Measurements from ENCODE around the gene SCN2A.

SCN2A gene

DNA sequence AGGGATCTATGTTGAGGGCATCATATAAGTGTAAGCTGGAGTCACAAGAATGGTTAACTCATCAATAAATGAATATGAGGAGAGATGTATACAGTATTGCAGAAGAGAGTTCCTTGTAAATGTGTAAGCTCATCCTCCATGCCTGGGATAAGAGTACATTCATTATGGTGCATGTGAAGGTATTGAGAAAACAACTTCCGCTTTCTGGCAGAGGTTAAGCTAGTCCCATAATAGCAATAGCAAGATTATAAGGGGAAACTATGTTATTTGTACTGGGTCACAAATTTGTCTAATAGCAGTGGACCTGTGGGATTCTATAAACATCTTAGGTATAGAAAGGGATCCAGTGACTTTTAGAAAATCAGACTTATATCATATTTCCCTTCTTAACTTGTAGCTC is 44.1 kb downstream of the SCN2A start:
- no peak overlapping the region for H3K9ac ChIP-seq (ENCODE audit: low read depth, low read length)
- H3K27me3 ChIP-seq (ENCODE audit: control insufficient read depth, insufficient read depth, low read length): no peaks in the 10 kb centered on the region

DNA sequence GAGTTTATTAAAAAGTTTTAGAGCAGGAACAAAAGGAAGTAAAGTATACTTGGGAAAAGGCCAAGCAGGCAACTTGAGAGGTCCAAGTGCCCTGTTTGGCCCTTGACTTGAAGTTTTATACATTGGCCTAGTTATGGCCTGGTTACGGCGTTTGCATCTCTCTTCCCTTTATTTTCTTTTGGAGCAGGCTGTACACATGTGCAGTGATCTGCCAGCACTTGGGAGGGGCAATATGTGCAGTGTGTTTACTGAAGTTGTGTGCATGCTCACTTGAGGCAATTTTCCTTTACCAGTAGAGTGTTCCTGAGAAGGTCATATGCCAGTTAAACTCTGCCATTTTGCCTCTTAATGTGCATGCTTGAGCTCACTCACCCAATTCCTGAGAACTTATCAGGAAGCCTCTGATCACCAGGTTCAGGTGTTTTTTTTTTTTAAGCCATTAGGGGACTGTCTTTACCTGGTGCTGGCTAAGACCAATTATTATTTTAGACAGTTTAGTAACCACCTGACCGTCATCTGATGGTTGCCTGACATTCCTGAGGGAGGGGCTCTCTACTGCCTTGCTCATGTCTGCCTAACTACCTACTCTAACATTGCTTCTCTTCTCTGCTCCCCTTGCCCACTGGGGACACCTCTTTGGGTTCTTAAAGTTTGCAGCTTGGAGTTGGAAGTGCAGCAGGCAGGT is 48.0 kb downstream of the SCN2A start:
- H3K27me3 ChIP-seq (ENCODE audit: control insufficient read depth, insufficient read depth, low read length): no peaks in the 10 kb centered on the region
- H3K4me1 ChIP-seq (ENCODE audit: control insufficient read depth, insufficient read depth, low read length): no peaks in the 10 kb centered on the region; the same call in 1 of the 2 replicates
- H3K9ac ChIP-seq (ENCODE audit: low read depth, low read length): no peak overlapping the region
- H3K4me3 ChIP-seq (ENCODE audit: low read depth, low read length): no peak overlapping the region
- H3K36me3 ChIP-seq (ENCODE audit: control insufficient read depth, insufficient read depth, low read length): no peaks in the 10 kb centered on the region
- no peaks in the 10 kb centered on the region for H3K9me3 ChIP-seq (ENCODE audit: control insufficient read depth, insufficient read depth, low read length)
- no peak overlapping the region for H3K27ac ChIP-seq (ENCODE audit: low read depth, low read length)

More for the DNA sequence above, 44.1 kb downstream of the SCN2A start:
- Histone ChIP-seq H3K4me3 (ENCODE audit: low read depth, low read length) (no peak overlapping the region), H3K4me1 (ENCODE audit: control insufficient read depth, insufficient read depth, low read length) (no peaks in the 10 kb centered on the region; the same call in 1 of the 2 replicates), H3K36me3 (ENCODE audit: control insufficient read depth, insufficient read depth, low read length) (no peaks in the 10 kb centered on the region), H3K27ac (ENCODE audit: low read depth, low read length) (no peak overlapping the region), H3K9me3 (ENCODE audit: control insufficient read depth, insufficient read depth, low read length) (no peaks in the 10 kb centered on the region)

DNA sequence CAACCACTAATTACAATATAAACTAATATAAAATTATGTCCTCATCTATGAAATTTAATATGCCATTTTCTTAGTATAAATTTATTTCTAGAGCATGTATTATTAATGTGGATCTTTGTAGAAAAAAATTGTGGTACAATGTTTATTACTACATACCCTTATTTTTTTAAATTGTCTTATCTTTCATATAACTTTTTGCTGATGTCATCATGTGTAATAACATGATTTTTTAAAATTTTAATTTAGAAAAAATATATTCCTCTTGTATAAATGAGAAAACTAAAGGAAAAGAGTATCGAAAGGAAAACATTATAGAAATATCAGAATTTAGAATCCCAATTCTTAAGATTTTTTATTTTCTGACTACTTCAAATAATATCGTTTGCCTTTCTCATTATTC is 49.9 kb downstream of the SCN2A start:
- H3K27me3 ChIP-seq (ENCODE audit: control insufficient read depth, insufficient read depth, low read length): no peaks in the 10 kb centered on the region
- H3K27ac ChIP-seq (ENCODE audit: low read depth, low read length): no peak overlapping the region
- H3K36me3 ChIP-seq (ENCODE audit: control insufficient read depth, insufficient read depth, low read length): no peaks in the 10 kb centered on the region
- H3K9ac ChIP-seq (ENCODE audit: low read depth, low read length): no peak overlapping the region
- no peak overlapping the region for H3K4me3 ChIP-seq (ENCODE audit: low read depth, low read length)
- no peaks in the 10 kb centered on the region for H3K9me3 ChIP-seq (ENCODE audit: control insufficient read depth, insufficient read depth, low read length)
- H3K4me1 ChIP-seq (ENCODE audit: control insufficient read depth, insufficient read depth, low read length): peaks cover 6% of the 10 kb centered on the region

DNA sequence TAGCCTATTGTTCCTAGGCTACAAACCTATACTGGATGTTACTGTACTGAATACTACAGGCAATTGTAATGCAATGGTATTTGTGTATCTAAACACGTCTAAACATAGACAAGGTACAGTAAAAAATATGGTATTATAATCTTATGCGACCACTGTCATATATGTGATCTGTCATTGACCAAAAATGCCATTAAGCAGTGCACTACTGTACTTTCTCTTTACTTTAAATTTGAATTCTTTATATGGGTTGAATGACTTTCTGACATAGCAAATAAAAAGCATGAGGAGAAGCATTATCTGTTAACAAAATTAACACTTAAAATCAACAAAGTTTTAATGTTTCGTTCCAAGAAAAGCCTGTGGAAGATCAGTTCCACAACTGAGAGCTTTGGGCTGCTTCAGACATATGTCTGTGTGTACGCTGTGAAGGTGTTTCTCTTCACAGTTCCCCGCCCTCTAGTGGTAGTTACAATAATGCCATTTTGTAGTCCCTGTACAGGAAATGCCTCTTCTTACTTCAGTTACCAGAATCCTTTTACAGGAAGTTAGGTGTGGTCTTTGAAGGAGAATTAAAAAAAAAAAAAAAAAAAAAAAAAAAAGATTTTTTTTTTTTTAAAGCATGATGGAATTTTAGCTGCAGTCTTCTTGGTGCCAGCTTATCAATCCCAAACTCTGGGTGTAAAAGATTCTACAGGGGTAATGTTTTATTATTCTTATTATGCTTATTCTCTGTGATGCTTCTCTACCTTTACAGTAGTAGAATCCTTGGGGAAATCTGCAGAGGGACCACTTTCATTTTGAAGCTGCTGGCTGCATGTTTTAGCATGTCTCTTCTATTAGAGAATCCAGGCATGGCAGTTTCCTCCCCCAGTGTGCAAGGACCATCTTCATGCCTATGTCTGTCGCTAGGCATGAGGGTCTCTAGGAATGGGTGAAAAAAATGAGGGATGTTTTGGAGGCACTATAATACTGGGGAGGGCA is 54.5 kb downstream of the SCN2A start:
- Histone ChIP-seq H3K27me3 (ENCODE audit: control insufficient read depth, insufficient read depth, low read length) (no peaks in the 10 kb centered on the region), H3K27ac (ENCODE audit: low read depth, low read length) (no peak overlapping the region), H3K4me1 (ENCODE audit: control insufficient read depth, insufficient read depth, low read length) (peaks cover 12% of the 10 kb centered on the region), H3K36me3 (ENCODE audit: control insufficient read depth, insufficient read depth, low read length) (no peaks in the 10 kb centered on the region), H3K9me3 (ENCODE audit: control insufficient read depth, insufficient read depth, low read length) (no peaks in the 10 kb centered on the region), H3K4me3 (ENCODE audit: low read depth, low read length) (peak overlapping the region; percentile 50), H3K9ac (ENCODE audit: low read depth, low read length) (no peak overlapping the region)

DNA sequence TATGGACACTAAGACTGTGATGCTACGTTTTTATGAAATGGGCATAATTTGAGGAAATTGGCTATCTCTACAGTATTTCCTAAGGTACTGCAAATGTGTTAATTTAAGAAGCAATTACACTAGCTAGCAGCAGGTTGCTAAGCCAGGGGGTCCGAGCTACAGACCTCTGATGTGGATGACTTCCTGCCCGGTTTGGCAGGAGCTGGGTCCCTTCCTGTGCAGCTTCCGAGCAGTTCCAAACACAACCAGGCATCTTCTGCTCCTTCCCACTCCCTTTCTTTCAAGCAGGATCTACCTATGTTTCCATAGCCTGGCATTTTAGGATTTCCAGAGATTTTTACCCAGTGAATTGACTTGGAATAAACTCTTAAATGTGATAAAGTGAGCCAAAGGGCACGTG is 55.7 kb downstream of the SCN2A start:
- no peak overlapping the region for H3K4me3 ChIP-seq (ENCODE audit: low read depth, low read length)

DNA sequence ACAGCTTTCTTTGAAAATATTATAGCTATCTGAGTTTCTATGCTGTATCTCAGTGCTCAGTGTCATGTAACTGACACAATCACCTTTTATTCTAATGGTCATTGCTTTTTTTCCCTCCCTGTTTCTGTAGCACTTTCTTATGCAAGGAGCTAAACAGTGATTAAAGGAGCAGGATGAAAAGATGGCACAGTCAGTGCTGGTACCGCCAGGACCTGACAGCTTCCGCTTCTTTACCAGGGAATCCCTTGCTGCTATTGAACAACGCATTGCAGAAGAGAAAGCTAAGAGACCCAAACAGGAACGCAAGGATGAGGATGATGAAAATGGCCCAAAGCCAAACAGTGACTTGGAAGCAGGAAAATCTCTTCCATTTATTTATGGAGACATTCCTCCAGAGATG is 56.4 kb downstream of the SCN2A start:
- no peak overlapping the region for H3K9ac ChIP-seq (ENCODE audit: low read depth, low read length)
- peaks cover 12% of the 10 kb centered on the region for H3K4me1 ChIP-seq (ENCODE audit: control insufficient read depth, insufficient read depth, low read length)
- no peaks in the 10 kb centered on the region for H3K9me3 ChIP-seq (ENCODE audit: control insufficient read depth, insufficient read depth, low read length)
- H3K27me3 ChIP-seq (ENCODE audit: control insufficient read depth, insufficient read depth, low read length): no peaks in the 10 kb centered on the region
- H3K27ac ChIP-seq (ENCODE audit: low read depth, low read length): no peak overlapping the region
- no peaks in the 10 kb centered on the region for H3K36me3 ChIP-seq (ENCODE audit: control insufficient read depth, insufficient read depth, low read length)
- H3K4me3 ChIP-seq (ENCODE audit: low read depth, low read length): no peak overlapping the region

More for the DNA sequence above, 55.7 kb downstream of the SCN2A start:
- no peaks in the 10 kb centered on the region for H3K9me3 ChIP-seq (ENCODE audit: control insufficient read depth, insufficient read depth, low read length)
- peaks cover 12% of the 10 kb centered on the region for H3K4me1 ChIP-seq (ENCODE audit: control insufficient read depth, insufficient read depth, low read length)
- H3K27ac ChIP-seq (ENCODE audit: low read depth, low read length): no peak overlapping the region
- no peaks in the 10 kb centered on the region for H3K36me3 ChIP-seq (ENCODE audit: control insufficient read depth, insufficient read depth, low read length)
- H3K9ac ChIP-seq (ENCODE audit: low read depth, low read length): no peak overlapping the region
- H3K27me3 ChIP-seq (ENCODE audit: control insufficient read depth, insufficient read depth, low read length): no peaks in the 10 kb centered on the region

DNA sequence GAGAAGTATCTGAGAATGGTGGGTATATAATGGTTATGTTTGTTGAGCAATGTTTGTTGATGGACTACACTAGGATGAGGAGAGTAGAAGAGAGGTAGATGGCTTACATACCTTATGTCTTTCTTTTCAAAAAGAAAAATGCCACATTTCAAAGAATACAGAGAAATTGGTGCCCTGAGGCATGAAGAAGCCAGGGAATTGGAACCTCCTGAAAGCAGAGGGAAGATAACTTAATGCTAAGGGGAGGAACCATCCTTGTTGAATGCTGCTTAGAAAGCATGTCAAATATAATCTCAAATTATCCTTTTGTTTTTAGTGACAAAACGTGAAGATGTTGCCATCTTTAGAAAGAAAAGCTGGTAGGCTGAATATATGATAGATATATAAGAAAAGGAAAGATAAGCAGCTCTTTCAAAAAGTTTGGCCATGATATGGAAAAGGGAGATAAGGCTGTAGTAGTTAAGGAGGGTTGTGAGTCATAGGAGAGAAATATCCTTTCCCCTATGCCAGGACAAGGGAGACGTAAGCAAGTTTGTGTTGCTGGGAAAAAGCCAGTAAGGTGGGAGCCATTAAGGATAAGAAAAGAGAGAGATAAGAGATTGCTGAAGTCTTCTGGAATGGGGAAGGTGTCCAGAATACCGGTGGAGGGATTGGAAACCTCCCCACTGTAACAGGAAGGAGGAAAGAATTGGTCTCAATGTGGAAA is 66.3 kb downstream of the SCN2A start:
- Histone ChIP-seq H3K27me3 (ENCODE audit: control insufficient read depth, insufficient read depth, low read length) (no peaks in the 10 kb centered on the region), H3K4me1 (ENCODE audit: control insufficient read depth, insufficient read depth, low read length) (peaks cover 15% of the 10 kb centered on the region; the same call in 1 of the 2 replicates), H3K9me3 (ENCODE audit: control insufficient read depth, insufficient read depth, low read length) (no peaks in the 10 kb centered on the region), H3K36me3 (ENCODE audit: control insufficient read depth, insufficient read depth, low read length) (no peaks in the 10 kb centered on the region), H3K27ac (ENCODE audit: low read depth, low read length) (no peak overlapping the region), H3K9ac (ENCODE audit: low read depth, low read length) (no peak overlapping the region), H3K4me3 (ENCODE audit: low read depth, low read length) (no peak overlapping the region)

DNA sequence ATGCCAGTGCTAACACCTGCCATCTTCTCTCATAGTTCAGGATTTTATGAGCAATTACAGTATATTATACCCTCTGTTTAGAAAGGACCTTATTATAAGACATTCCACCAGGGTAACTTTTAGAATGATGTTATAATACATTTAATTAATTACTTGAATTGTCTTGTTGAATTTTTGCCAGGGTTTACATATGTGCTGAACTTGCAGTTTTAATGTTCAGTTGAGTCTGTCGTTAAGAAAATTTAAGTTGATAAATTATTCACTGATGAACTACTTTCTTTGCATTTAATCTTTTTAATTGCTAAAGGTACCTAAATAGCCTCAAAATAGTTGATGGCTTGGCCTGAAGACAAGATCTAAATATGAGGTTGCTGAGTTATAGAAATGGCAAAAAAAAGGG is 68.1 kb downstream of the SCN2A start:
- no peak overlapping the region for H3K27ac ChIP-seq (ENCODE audit: low read depth, low read length)
- H3K9me3 ChIP-seq (ENCODE audit: control insufficient read depth, insufficient read depth, low read length): no peaks in the 10 kb centered on the region
- H3K9ac ChIP-seq (ENCODE audit: low read depth, low read length): no peak overlapping the region
- H3K4me3 ChIP-seq (ENCODE audit: low read depth, low read length): no peak overlapping the region
- no peaks in the 10 kb centered on the region for H3K36me3 ChIP-seq (ENCODE audit: control insufficient read depth, insufficient read depth, low read length)
- H3K4me1 ChIP-seq (ENCODE audit: control insufficient read depth, insufficient read depth, low read length): peaks cover 15% of the 10 kb centered on the region; the same call in 1 of the 2 replicates
- no peaks in the 10 kb centered on the region for H3K27me3 ChIP-seq (ENCODE audit: control insufficient read depth, insufficient read depth, low read length)

DNA sequence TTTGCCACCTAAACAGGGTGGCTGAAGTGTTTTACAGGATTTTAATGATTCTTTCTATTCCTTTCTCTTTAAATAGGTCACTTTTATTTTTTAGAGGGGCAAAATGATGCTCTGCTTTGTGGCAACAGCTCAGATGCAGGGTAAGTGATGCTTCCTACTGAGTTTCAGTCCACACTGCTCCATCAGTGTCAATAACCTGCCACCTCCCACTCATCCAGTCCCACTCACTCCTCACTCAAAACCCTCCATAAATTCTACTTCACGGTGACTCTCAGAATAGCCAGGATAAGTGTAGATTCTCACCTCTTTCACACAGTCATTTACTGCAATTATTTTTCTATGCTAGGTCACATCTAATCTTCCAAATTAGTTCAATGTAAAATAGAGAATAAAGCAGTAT is 72.7 kb downstream of the SCN2A start:
- Histone ChIP-seq H3K9me3 (ENCODE audit: control insufficient read depth, insufficient read depth, low read length) (no peaks in the 10 kb centered on the region), H3K36me3 (ENCODE audit: control insufficient read depth, insufficient read depth, low read length) (no peaks in the 10 kb centered on the region), H3K27ac (ENCODE audit: low read depth, low read length) (no peak overlapping the region), H3K9ac (ENCODE audit: low read depth, low read length) (no peak overlapping the region), H3K4me1 (ENCODE audit: control insufficient read depth, insufficient read depth, low read length) (peaks cover 23% of the 10 kb centered on the region; the same call in 1 of the 2 replicates), H3K27me3 (ENCODE audit: control insufficient read depth, insufficient read depth, low read length) (no peaks in the 10 kb centered on the region), H3K4me3 (ENCODE audit: low read depth, low read length) (no peak overlapping the region)

DNA sequence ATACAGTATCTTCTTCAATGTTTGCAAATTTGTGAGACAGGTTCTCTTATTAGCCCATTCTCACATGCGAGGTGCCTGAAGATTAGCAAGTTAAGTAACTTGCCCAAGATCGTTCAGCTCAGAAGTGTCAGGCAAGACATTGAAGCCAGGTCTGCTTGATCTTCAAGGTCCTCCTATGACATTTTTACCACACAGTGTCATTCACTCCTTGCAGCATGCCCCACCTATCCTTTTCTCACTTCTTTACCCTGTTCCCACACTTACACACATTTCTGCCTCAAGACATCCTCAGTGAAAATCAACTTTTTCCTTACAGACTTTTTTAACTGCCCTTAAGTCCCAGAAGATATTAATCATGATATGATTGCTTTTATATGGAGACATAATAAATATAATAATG is 73.8 kb downstream of the SCN2A start:
- no peak overlapping the region for H3K4me3 ChIP-seq (ENCODE audit: low read depth, low read length)
- no peak overlapping the region for H3K27ac ChIP-seq (ENCODE audit: low read depth, low read length)

More for the DNA sequence above, 73.8 kb downstream of the SCN2A start:
- Histone ChIP-seq H3K27me3 (ENCODE audit: control insufficient read depth, insufficient read depth, low read length) (no peaks in the 10 kb centered on the region), H3K4me1 (ENCODE audit: control insufficient read depth, insufficient read depth, low read length) (peaks cover 20% of the 10 kb centered on the region; the same call in 1 of the 2 replicates), H3K9ac (ENCODE audit: low read depth, low read length) (no peak overlapping the region), H3K36me3 (ENCODE audit: control insufficient read depth, insufficient read depth, low read length) (no peaks in the 10 kb centered on the region), H3K9me3 (ENCODE audit: control insufficient read depth, insufficient read depth, low read length) (no peaks in the 10 kb centered on the region)
